Measurements from ENCODE around the gene CHD6.

- no peak for TF ChIP-seq MAX (IDR thresholded peaks at IDR 0.05)
- TF ChIP-seq CTCF (IDR thresholded peaks at IDR 0.05 in 2 of 3, conservative IDR thresholded peaks at IDR 0.05 in 1 of 3; ENCODE audit: borderline replicate concordance in 1 of 3, insufficient read depth in 1 of 3, low read depth in 2 of 3, low read length in 2 of 3) = no peak
- TF ChIP-seq ZBTB33 (IDR thresholded peaks at IDR 0.05; ENCODE audit: extremely low read depth, insufficient replicate concordance, low read length) = no peak
- TF ChIP-seq REST (IDR thresholded peaks at IDR 0.05; ENCODE audit: low read depth) = no peak
- no peak for TF ChIP-seq EZH2 (IDR thresholded peaks at IDR 0.05)
- no peak for TF ChIP-seq JUND (IDR thresholded peaks at IDR 0.05)
- no peak for TF ChIP-seq ATF3 (IDR thresholded peaks at IDR 0.05)
- TF ChIP-seq POLR2A (IDR thresholded peaks at IDR 0.05; ENCODE audit: borderline replicate concordance, extremely low read depth, insufficient read depth, insufficient read length) = no peak
- TF ChIP-seq TCF7L2 (IDR thresholded peaks at IDR 0.05; ENCODE audit: borderline replicate concordance, extremely low read depth, insufficient read depth, insufficient read length) = no peak
These were observed 253.0 kb downstream of the CHD6 start for GRCh38 chr20:41364967-41365765.

Measured in HCT116 (cell line).